Omental fat pad (tissue), 4 donors: ENCODE data around the gene NMT1. TPM values are rescaled to one million over a fixed set of nuclear protein-coding genes. Genes with fewer than 3 reads are reported as not detected.

ENCODE experiments used
- ATAC-seq: fragments of 150-250 bp; one replicate; pipeline ENCODE4 v1.9.1; 2016; ENCODE audit warnings: mild to moderate bottlenecking, moderate library complexity; ENCODE audit not compliant: low FRiP score
- DNase-seq: peaks from one replicate; pipeline ENCODE4 v3.0.0-alpha.2; 2019; ENCODE audit warnings: low spot score
- CTCF ChIP-seq, 3 donors: fragments of 450-650 bp; IDR thresholded peaks; one replicate each; pipeline ENCODE4 v1.5.1; 2016 to 2017; ENCODE audit warnings: antibody characterized with exemption in 3 of 3, mild to moderate bottlenecking in 3 of 3, moderate library complexity in 2 of 3
- total RNA-seq, 4 donors: library from RNA; depleted of rRNA; stranded (reverse); fragments of >200 nt; gene quantifications; one replicate each; pipeline ENCODE4 v1.1.0, GENCODE V29; 2016

The NMT1 gene
- total RNA-seq, 4 donors from 2014 or later = 57.3 to 101 (median 78.1) TPM

GRCh38 chr17:45101546-45101882 lies 40.4 kb downstream of the NMT1 start:
- no peak for DNase-seq
- no peak for TF ChIP-seq CTCF (IDR thresholded peaks at IDR 0.05)
- no peak for ATAC-seq

- ATAC-seq = peak; percentile 29
Observed at GRCh38 chr17:45101883-45102811, 41.0 kb downstream of the NMT1 start.

GRCh38 chr17:45102856-45103255 lies 41.7 kb downstream of the NMT1 start:
- TF ChIP-seq CTCF (IDR thresholded peaks at IDR 0.05) = no peak
- no peak for ATAC-seq

More at GRCh38 chr17:45101883-45102811, 41.0 kb downstream of the NMT1 start:
- no peak for DNase-seq
- no peak for TF ChIP-seq CTCF (IDR thresholded peaks at IDR 0.05)

GRCh38 chr17:45103269-45103795 lies 42.2 kb downstream of the NMT1 start:
- no peak for DNase-seq
- ATAC-seq = no peak
- no peak for TF ChIP-seq CTCF (IDR thresholded peaks at IDR 0.05)

More at GRCh38 chr17:45102856-45103255, 41.7 kb downstream of the NMT1 start:
- no peak for DNase-seq

- ATAC-seq = no peak
- DNase-seq = no peak
- no peak for TF ChIP-seq CTCF (IDR thresholded peaks at IDR 0.05)
Observed at GRCh38 chr17:45104029-45104428, 42.9 kb downstream of the NMT1 start.

- ATAC-seq (no peak), DNase-seq (no peak)
- TF ChIP-seq CTCF (IDR thresholded peaks at IDR 0.05) = no peak
Observed at GRCh38 chr17:45104497-45104896, 43.4 kb downstream of the NMT1 start.
